Measurements from ENCODE around the gene CREB3L2.

CREB3L2 gene

DNA sequence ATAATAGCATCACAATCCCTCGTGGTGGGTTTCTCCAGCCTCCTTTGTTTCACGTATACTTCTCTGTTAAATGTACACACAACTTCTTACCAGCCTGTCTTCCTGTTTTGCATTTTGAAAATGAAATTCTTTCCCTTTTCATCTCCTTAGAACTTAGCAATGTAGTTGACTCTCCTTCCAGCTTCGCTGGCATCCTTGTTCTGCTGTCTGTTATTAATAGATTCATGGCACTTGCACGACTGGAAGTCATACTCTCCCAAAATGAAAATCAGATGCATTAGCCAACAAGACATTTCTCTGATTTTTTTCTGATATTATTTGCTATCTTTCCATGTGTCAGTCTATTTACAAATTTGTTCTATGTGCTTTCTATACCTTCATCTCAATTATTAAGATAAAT lies 3.0 kb upstream of the CREB3L2 start:
- Histone ChIP-seq H3K27ac (ENCODE audit: insufficient read depth in 1 of 2, low read depth in 1 of 2, low read length in 2 of 2, poor library complexity in 1 of 2, severe bottlenecking in 2 of 2) (no peak overlapping the region), H3K36me3 (ENCODE audit: control insufficient read depth in 4 of 4, insufficient read depth in 4 of 4, low read length in 3 of 4) (no peaks in the 10 kb centered on the region), H3K9me3 (ENCODE audit: control extremely low read depth in 1 of 5, control insufficient read depth in 4 of 5, insufficient read depth in 2 of 5, low read depth in 1 of 5, low read length in 4 of 5) (no peaks in the 10 kb centered on the region), H3K4me3 (ENCODE audit: control insufficient read depth in 1 of 7, extremely low read depth in 1 of 7, insufficient read depth in 4 of 7, low read depth in 2 of 7, low read length in 6 of 7) (no peak overlapping the region), H3K4me1 (ENCODE audit: control extremely low read depth in 1 of 4, control insufficient read depth in 4 of 4, insufficient read depth in 4 of 4, low read length in 3 of 4) (peaks cover 3 to 36% (median 26%) of the 10 kb centered on the region in 4 experiments), H3K27me3 (replicated peaks in 2 of 5; ENCODE audit: control insufficient read depth in 4 of 5, insufficient read depth in 5 of 5, low read length in 4 of 5) (no peaks in the 10 kb centered on the region)
- CTCF ChIA-PET: interaction anchor here (2.3 to 15.3 kb wide), 2 partner anchors 12 to 97 kb away, joined by 7 to 408 read pairs; no protein-coding TSS in a partner anchor
- no peak for DNase-seq
- POLR2A ChIA-PET: no interaction called here
- WGBS (ENCODE audit: insufficient coverage): 48% methylated on average over 3 of the region's 4 CpGs

DNA sequence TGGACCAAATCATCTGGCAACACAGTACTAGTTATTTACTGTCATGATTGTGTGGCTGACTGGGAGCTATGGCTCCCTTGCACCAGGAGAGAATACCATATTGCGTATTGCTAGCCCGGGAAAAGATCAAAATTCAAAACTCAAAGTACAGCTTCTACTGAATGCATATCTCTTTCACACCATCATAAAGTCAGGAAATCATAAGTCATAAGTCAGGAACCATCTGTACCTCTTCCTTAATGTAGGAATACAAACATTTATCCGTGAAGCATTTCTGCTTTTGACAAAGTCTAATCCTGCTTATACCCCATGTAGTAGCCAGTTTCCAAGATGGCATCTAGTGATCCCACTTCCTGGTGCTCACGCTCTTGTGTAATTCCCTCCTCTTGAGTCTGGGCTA lies 2.2 kb upstream of the CREB3L2 start:
- H3K36me3 ChIP-seq (ENCODE audit: control insufficient read depth in 4 of 4, insufficient read depth in 4 of 4, low read length in 3 of 4): no peaks in the 10 kb centered on the region
- H3K27ac ChIP-seq (ENCODE audit: insufficient read depth in 1 of 2, low read depth in 1 of 2, low read length in 2 of 2, poor library complexity in 1 of 2, severe bottlenecking in 2 of 2): no peak overlapping the region
- CTCF ChIA-PET: interaction anchor here (1.0 to 15.3 kb wide), 6 partner anchors 11 to 96 kb away, joined by 3 to 408 read pairs (median 4); no protein-coding TSS in a partner anchor
- no peak overlapping the region for H3K4me3 ChIP-seq (ENCODE audit: control insufficient read depth in 1 of 7, extremely low read depth in 1 of 7, insufficient read depth in 4 of 7, low read depth in 2 of 7, low read length in 6 of 7)
- WGBS (ENCODE audit: insufficient coverage): 68% methylated on average over 4 of the region's 4 CpGs
- POLR2A ChIA-PET: no interaction called here
- no peaks in the 10 kb centered on the region for H3K9me3 ChIP-seq (ENCODE audit: control extremely low read depth in 1 of 5, control insufficient read depth in 4 of 5, insufficient read depth in 2 of 5, low read depth in 1 of 5, low read length in 4 of 5)
- DNase-seq: no peak
- peaks cover 10 to 45% (median 34%) of the 10 kb centered on the region in 4 experiments for H3K4me1 ChIP-seq (ENCODE audit: control extremely low read depth in 1 of 4, control insufficient read depth in 4 of 4, insufficient read depth in 4 of 4, low read length in 3 of 4)
- no peaks in the 10 kb centered on the region for H3K27me3 ChIP-seq (replicated peaks in 2 of 5; ENCODE audit: control insufficient read depth in 4 of 5, insufficient read depth in 5 of 5, low read length in 4 of 5)

DNA sequence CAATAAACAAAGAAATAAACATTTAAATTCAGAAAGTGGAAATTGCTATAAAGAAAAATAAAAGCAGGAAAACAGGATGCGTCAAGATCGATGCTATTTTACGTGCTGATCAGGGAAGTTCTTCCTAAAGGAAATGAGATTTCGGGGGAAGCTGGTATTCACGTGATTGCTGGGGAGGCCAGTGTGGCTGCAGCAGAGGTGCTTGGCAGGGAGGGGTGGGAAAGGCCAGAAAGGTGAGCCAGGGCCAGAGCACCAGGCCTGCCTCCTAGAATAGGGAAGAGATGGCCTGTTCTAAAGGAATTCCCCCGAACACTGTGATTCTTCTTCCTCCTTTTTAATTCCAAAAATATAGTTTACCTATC lies 923 bp upstream of the CREB3L2 start:
- Histone ChIP-seq H3K36me3 (ENCODE audit: control insufficient read depth in 4 of 4, insufficient read depth in 4 of 4, low read length in 3 of 4) (peaks cover 0 to 2% (median 0%) of the 10 kb centered on the region in 4 experiments), H3K9me3 (ENCODE audit: control extremely low read depth in 1 of 5, control insufficient read depth in 4 of 5, insufficient read depth in 2 of 5, low read depth in 1 of 5, low read length in 4 of 5) (no peaks in the 10 kb centered on the region), H3K27me3 (replicated peaks in 2 of 5; ENCODE audit: control insufficient read depth in 4 of 5, insufficient read depth in 5 of 5, low read length in 4 of 5) (no peaks in the 10 kb centered on the region), H3K4me1 (ENCODE audit: control extremely low read depth in 1 of 4, control insufficient read depth in 4 of 4, insufficient read depth in 4 of 4, low read length in 3 of 4) (peaks cover 12 to 54% (median 43%) of the 10 kb centered on the region in 4 experiments), H3K4me3 (ENCODE audit: control insufficient read depth in 1 of 7, extremely low read depth in 1 of 7, insufficient read depth in 4 of 7, low read depth in 2 of 7, low read length in 6 of 7) (peak overlapping the region in 3 of 7 experiments; percentile 5 to 98 (median 34)), H3K27ac (ENCODE audit: insufficient read depth in 1 of 2, low read depth in 1 of 2, low read length in 2 of 2, poor library complexity in 1 of 2, severe bottlenecking in 2 of 2) (peak overlapping the region in 1 of 2 experiments; percentile 38)
- CTCF ChIA-PET: interaction anchor here (0.7 to 15.3 kb wide), 16 partner anchors 8 to 748 kb away, joined by 3 to 408 read pairs (median 5); no protein-coding TSS in a partner anchor
- POLR2A ChIA-PET: interaction anchor here (0.6 kb wide), 1 partner anchor 25 kb away, joined by 4 read pairs; no protein-coding TSS in a partner anchor
- DNase-seq: no peak
- WGBS (ENCODE audit: insufficient coverage): 67% methylated on average over 3 of the region's 6 CpGs

DNA sequence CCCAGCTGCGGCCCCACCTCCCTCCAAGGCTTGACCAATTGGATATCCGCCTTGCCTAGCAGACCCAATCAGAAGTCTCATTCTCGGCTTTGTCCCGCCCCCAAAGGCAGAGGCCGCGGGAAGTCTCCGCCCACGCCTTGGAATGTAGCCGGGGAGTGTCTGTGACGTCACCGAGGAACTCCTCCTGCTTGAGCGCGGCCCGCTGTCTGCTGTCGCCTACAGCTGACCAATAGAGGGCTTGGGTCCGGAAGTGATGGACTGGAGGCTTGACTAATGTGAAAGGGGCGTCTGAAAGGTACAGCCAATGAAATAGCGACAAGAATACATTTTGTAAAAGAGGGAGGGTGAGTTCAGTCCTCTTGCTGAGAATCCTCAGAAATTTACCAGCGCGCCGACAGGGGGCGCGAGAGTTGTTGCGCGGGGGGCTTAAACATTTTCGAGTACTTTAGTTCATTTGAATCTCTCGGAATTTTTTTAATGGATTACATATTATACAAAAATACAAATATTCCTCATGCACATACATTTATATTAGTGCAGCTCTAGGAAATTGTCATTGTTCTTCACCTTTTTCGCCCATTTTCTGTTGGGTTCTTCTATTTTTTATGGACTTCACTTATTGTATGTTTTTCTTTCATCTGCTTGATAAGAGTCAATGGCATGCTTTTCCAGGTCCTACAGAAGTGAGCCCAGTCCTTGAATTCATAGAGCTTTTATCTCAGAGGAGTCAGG lies 376 bp upstream of the CREB3L2 start:
- DNase-seq: peak; percentile 99 to 100 (median 100)
- peak overlapping the region; percentile 82 to 99 (median 97) for H3K4me3 ChIP-seq (ENCODE audit: control insufficient read depth in 1 of 7, extremely low read depth in 1 of 7, insufficient read depth in 4 of 7, low read depth in 2 of 7, low read length in 6 of 7)
- peaks cover 12 to 59% (median 44%) of the 10 kb centered on the region in 4 experiments for H3K4me1 ChIP-seq (ENCODE audit: control extremely low read depth in 1 of 4, control insufficient read depth in 4 of 4, insufficient read depth in 4 of 4, low read length in 3 of 4)
- no peaks in the 10 kb centered on the region for H3K9me3 ChIP-seq (ENCODE audit: control extremely low read depth in 1 of 5, control insufficient read depth in 4 of 5, insufficient read depth in 2 of 5, low read depth in 1 of 5, low read length in 4 of 5)
- peaks cover 0 to 2% (median 0%) of the 10 kb centered on the region in 4 experiments for H3K36me3 ChIP-seq (ENCODE audit: control insufficient read depth in 4 of 4, insufficient read depth in 4 of 4, low read length in 3 of 4)
- 3% methylated on average over 24 of the region's 28 CpGs for WGBS (ENCODE audit: insufficient coverage)
- H3K27me3 ChIP-seq (replicated peaks in 2 of 5; ENCODE audit: control insufficient read depth in 4 of 5, insufficient read depth in 5 of 5, low read length in 4 of 5): no peaks in the 10 kb centered on the region
- H3K27ac ChIP-seq (ENCODE audit: insufficient read depth in 1 of 2, low read depth in 1 of 2, low read length in 2 of 2, poor library complexity in 1 of 2, severe bottlenecking in 2 of 2): peak overlapping the region; percentile 87 to 94
- ChIA-PET POLR2A (interaction anchor here (0.5 to 1.0 kb wide), 5 partner anchors 25 to 737 kb away, joined by 3 to 4 read pairs (median 3); no protein-coding TSS in a partner anchor), CTCF (interaction anchor here (0.8 to 15.3 kb wide), 20 partner anchors 9 to 749 kb away, joined by 3 to 408 read pairs (median 5); no protein-coding TSS in a partner anchor)

DNA sequence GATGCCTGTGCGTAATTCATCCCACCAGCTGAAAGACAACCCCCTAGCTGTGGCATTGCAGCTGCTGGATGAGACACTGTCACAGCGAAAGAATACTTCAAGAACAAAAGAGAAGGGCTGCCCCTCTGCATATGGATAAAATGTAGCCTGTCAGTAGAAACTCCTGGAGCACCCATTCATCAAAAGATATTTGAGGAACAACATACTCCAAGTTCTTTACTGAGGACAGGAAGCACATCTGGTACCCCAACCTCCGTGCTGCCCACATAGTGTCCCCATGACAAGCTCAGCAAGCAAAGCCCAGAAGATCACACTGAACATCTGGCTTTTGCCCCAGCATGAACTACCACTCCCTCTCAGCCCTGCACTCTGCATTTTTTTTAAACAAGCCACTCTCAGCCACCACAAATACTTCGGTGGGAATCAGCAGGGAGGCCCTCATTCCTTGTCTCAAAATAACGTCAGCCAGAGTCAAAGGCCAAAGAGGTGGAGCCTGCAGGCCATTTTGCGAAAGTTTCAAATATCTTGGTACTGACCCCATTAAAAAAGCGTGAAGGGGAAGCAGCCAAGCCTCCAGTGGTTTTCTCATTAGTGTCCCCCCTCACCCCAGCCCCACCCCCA lies 1.7 kb downstream of the CREB3L2 start:
- ChIA-PET CTCF (interaction anchor here (0.8 to 15.3 kb wide), 10 partner anchors 11 to 92 kb away, joined by 3 to 408 read pairs (median 4); no protein-coding TSS in a partner anchor), POLR2A (interaction anchor here (1.3 kb wide), 1 partner anchor 10 kb away, joined by 3 read pairs; no protein-coding TSS in a partner anchor)
- 5% methylated on average over 7 of the region's 7 CpGs for WGBS (ENCODE audit: insufficient coverage)
- Histone ChIP-seq H3K9me3 (ENCODE audit: control extremely low read depth in 1 of 5, control insufficient read depth in 4 of 5, insufficient read depth in 2 of 5, low read depth in 1 of 5, low read length in 4 of 5) (no peaks in the 10 kb centered on the region), H3K36me3 (ENCODE audit: control insufficient read depth in 4 of 4, insufficient read depth in 4 of 4, low read length in 3 of 4) (peaks cover 0 to 2% (median 0%) of the 10 kb centered on the region in 4 experiments), H3K27me3 (replicated peaks in 2 of 5; ENCODE audit: control insufficient read depth in 4 of 5, insufficient read depth in 5 of 5, low read length in 4 of 5) (no peaks in the 10 kb centered on the region), H3K27ac (ENCODE audit: insufficient read depth in 1 of 2, low read depth in 1 of 2, low read length in 2 of 2, poor library complexity in 1 of 2, severe bottlenecking in 2 of 2) (peak overlapping the region; percentile 87 to 94), H3K4me1 (ENCODE audit: control extremely low read depth in 1 of 4, control insufficient read depth in 4 of 4, insufficient read depth in 4 of 4, low read length in 3 of 4) (peaks cover 28 to 76% (median 60%) of the 10 kb centered on the region in 4 experiments), H3K4me3 (ENCODE audit: control insufficient read depth in 1 of 7, extremely low read depth in 1 of 7, insufficient read depth in 4 of 7, low read depth in 2 of 7, low read length in 6 of 7) (peak overlapping the region; percentile 3 to 99 (median 82))
- DNase-seq: peak; percentile 64 to 97 (median 95)

DNA sequence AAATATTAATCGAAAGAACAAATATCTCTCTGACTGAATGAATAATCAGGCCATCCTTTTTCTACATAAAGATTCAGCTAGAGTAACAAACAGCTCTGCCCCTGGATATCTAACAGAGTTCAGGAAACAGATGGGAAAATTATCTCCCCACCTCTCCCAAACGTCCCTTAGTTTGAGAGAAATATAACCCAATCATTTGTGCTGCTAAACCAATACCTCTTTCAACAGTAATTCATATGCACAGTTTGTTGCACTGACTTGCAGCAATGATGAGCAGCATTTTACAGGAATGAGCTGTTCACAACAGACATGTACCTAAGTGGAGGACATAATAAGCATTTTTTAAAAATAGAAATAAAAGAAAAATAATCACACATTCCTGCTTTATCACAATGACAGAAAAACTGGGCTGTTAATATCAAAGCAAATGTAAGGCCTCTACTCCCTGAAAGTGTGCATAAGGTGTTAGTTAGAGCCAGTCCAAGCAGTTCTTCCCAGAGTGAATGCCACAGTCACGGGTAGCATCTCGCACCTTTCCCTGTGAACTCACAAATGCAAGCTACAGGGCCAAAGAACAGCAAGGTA lies 2.3 kb downstream of the CREB3L2 start:
- 48% methylated on average over 3 of the region's 4 CpGs for WGBS (ENCODE audit: insufficient coverage)

More for the DNA sequence above, 2.3 kb downstream of the CREB3L2 start:
- DNase-seq: no peak
- ChIA-PET POLR2A (interaction anchor here (1.3 kb wide), 1 partner anchor 9 kb away, joined by 3 read pairs; no protein-coding TSS in a partner anchor), CTCF (interaction anchor here (0.8 to 15.3 kb wide), 10 partner anchors 12 to 91 kb away, joined by 3 to 408 read pairs (median 4); no protein-coding TSS in a partner anchor)
- Histone ChIP-seq H3K36me3 (ENCODE audit: control insufficient read depth in 4 of 4, insufficient read depth in 4 of 4, low read length in 3 of 4) (peaks cover 0 to 2% (median 0%) of the 10 kb centered on the region in 4 experiments), H3K4me1 (ENCODE audit: control extremely low read depth in 1 of 4, control insufficient read depth in 4 of 4, insufficient read depth in 4 of 4, low read length in 3 of 4) (peaks cover 28 to 75% (median 61%) of the 10 kb centered on the region in 4 experiments), H3K27ac (ENCODE audit: insufficient read depth in 1 of 2, low read depth in 1 of 2, low read length in 2 of 2, poor library complexity in 1 of 2, severe bottlenecking in 2 of 2) (peak overlapping the region in 1 of 2 experiments; percentile 94), H3K9me3 (ENCODE audit: control extremely low read depth in 1 of 5, control insufficient read depth in 4 of 5, insufficient read depth in 2 of 5, low read depth in 1 of 5, low read length in 4 of 5) (no peaks in the 10 kb centered on the region), H3K27me3 (replicated peaks in 2 of 5; ENCODE audit: control insufficient read depth in 4 of 5, insufficient read depth in 5 of 5, low read length in 4 of 5) (no peaks in the 10 kb centered on the region), H3K4me3 (ENCODE audit: control insufficient read depth in 1 of 7, extremely low read depth in 1 of 7, insufficient read depth in 4 of 7, low read depth in 2 of 7, low read length in 6 of 7) (peak overlapping the region in 6 of 7 experiments; percentile 3 to 99 (median 76))
